Activated CD4-positive, alpha-beta T cell treated with anti-CD3 and anti-CD28 coated beads, Interleukin-2, amount 50 U/mL, for 1 hour (primary cell): ENCODE results near the gene RSAD2.
"Not testable (repeated sequence)": the region's sequence is repeated elsewhere in the genome, so short reads cannot be mapped to it uniquely, and the experiment has no call there.

ENCODE experiments used
- DNase-seq: peaks from one replicate; pipeline ENCODE4 v3.0.0-alpha.2; 2020

Gene RSAD2

GRCh38 chr2:6864923-6865345, 12.6 kb upstream of the RSAD2 start:
- DNase-seq: peak; percentile 20

DNA sequence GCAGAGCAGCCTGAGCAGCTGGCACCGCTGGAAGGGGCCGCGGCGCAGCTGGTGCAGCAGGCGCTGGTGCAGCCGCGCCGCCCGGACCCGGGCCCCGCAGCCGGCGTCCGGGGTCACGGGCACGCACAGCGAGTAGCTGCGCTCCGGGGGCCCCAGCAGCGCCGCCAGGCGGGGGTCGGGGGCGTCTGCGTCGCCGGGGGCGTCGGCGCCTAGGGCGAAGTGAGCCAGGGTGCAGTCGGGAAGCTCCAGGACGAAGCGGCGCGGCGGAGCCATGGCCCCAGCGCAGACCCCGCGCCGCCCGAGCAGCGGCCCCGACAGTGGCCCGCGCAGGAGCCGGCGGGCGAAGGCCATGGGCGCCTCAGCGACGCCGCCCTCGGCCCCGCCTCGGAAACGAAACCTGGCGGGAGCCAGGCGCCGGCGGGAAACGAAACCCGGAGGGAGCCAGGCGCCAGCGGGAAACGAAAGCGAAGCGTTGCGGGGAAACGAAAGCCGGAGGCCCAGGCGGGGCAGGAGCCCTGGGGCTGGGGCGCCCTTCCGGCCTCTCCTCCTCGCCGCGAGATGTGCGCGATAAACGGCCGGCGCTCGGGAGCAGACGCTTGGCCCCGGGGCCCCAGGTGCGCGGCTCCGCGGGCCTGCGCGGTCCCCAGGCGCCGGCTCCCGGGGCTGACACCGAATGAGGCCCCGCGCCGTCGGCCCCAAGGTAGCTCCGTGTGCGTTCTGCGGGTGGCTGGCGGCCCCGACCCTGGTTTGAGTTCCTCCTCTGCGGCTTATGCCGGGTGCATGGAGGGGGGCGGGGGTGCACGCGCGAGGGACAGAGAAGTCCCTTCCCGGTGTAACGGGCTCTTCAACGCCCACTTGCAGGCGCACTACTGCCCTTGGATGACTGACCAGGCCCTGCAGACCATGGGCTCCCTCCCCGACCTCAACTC, 12.0 kb upstream of the RSAD2 start, which contains the start of gene CMPK2:
Gene CMPK2 (minus strand): TSS at position 562 of the 929 bp plus-strand sequence. CDS start 211 bp downstream, at position 351.
- peak; percentile 68 for DNase-seq

DNA sequence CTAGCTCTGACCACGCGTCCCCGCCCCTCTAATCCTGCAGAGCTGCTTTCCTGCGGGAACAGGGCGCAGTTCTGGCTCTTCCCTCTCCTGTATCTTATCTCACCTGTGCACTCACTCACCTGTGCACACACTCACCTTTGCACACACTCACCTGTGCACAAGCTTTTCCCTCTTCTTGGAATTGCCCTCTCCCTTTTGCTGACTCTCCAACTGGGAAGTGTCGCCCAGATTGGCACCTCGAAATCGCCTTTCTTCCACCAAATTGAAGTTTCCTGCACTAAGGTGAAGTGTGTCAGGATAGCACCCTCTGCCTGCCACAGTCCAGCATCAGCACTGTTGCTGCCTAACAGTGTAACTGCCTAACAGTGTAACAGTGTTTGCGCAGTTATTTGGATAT, 11.3 kb upstream of the RSAD2 start:
- peak; percentile 21 for DNase-seq

- no peak for DNase-seq
Observed at GRCh38 chr2:6866982-6867381, 10.6 kb upstream of the RSAD2 start.

DNA sequence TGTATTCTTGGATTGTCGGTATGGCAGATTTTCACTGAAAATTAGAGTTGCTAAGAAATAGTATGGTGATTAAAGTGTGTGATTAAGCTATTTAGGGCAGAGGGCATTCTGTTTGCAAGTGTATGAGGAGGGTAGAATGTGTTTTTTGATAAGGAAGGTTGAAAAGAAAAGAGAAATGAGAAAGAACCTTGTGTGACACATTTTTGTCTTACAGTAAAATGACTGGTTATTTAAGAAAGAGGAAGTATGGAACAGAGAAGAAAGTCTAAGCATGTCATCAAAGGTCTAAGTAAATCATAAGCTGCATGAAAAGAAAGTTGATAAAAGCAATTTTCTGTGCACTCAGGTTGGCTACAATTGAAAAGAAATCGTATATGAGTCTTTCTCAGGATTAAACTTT, 5.2 kb upstream of the RSAD2 start:
- no peak for DNase-seq

GRCh38 chr2:6874032-6874431, 3.5 kb upstream of the RSAD2 start:
- DNase-seq: no peak

DNA sequence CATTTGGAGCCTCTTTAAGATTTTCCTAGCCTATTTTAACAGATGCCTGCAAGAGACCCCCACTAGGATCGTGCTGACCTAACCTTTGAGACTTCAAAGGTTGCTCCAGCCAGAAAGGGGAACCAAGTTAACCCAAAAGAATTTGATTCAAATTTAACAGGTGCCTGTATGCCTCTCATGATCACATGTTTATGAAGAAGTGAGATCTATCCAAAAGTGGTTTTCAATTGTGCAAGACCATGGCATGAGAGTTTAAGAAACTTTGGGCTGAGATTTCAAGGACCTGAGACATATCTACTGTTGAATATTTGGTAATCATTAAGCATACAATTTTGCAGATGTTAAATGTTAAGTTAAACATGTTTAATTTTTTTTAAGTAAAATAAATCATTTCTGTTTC, 1.3 kb upstream of the RSAD2 start:
- no peak for DNase-seq

GRCh38 chr2:6878549-6878948, 972 bp downstream of the RSAD2 start:
- DNase-seq: no peak

DNA sequence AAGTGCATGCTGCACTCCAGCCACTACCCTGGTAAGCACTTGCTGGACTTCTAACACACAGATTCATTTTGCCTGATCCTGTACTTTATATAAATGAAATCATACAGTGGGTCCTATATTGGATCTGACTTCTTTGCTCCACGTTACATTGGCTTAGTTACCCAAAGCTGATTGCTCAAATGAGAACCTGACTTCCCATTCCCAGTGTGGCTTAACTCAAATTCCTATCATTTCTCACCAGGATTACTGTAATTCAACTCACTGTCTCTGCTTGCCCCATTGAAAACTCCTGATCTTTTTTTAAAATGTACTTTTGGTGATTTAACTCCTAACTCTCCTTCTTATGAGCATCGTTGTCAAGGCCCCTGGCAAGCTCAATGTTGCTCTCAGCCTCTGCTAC, 1.4 kb downstream of the RSAD2 start:
- no peak for DNase-seq

DNA sequence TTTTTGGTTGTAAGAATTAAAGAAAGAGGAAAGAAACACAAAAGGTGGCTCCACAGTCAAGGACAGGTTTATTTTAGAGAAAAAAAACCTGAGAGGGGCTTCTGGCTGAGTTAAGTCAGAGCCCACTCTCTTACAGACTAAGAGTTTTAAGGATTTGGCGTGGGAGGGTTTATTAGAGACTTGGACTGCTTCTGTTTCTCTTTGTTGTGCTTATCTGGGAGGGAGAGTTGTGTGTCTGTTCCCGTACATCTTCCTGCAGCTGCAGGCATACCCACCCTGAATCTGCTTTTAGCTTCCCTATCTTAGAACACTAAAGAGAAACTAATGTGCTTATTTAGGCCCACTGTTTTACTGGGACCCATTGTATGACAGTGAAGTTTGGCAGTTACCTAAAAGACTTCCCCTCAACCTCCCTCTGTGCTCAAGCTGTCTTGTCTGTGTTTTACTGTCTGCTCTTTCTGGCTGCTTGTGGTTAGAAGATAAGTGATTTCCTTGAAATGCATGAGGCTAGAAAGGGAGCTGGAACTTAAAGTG, 2.7 kb downstream of the RSAD2 start:
- no peak for DNase-seq

- no peak for DNase-seq
Observed at GRCh38 chr2:6881046-6881445, 3.5 kb downstream of the RSAD2 start.

DNA sequence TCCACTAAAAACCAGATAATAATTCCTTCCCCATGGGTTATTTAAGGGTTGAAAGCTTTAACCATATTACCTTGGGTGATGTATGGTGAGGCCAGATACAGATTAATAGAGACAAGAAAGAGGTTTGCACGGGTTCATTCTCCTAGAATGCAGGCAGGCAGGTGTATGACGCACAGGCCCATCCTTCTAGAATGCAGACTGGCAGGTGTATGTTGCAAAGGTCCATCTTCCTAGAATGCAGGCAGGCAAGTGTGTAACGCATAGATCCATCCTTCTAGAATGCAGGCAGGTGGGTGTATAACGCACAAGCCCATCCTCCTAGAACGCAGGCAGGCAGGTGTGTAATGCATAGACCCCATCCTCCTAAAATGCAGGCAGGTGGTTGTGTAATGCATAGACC, 3.9 kb downstream of the RSAD2 start:
- no peak for DNase-seq

DNA sequence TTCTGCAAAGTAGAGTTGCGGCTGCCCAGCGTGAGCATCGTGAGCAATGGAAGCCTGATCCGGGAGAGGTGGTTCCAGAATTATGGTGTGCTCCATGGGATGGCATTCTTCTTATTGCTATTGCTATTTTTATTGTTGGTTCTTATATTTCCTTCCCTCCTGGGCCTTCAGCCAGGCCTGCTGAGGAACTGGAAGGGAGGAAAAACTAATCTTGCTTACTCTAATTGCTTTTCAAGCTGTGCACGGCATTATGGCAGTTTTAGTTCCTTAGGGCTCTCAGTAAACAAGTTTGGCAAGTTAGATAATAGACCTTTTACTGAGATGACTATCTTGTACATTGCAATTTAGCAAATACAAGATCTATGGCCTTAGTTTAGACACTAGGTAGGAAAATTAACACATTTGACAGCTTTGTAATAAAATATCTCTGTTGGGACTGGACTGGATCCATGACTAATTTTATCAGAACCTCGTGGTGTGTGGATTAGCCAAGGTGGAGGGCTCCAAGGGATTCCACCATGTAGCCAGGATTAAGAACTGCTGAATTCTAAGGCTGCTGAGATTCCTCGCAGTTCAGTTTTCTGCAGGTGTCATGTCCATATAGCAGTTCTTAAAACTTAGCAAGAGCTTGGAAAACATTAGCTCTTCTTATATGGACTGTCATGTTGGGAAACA, 6.0 kb downstream of the RSAD2 start:
- DNase-seq: no peak

DNA sequence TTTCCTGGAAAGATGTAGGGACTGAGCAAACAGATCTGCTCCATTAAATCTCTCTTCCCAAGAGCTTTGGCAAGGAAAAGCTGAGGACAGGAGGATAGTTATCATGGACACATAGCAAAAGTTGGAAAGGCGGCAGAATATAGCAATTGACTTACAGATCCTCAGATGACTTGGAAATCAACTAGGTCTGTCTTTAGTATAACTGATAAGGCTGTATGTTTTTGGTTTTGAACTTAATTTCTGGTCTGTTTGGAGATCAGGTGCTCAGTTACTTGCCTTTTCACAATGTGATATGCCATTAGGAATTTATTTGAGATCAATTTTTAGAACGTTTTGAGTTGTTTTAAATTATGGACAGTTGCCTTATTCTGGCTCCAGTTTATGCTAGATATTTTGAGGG, 8.0 kb downstream of the RSAD2 start:
- no peak for DNase-seq

DNA sequence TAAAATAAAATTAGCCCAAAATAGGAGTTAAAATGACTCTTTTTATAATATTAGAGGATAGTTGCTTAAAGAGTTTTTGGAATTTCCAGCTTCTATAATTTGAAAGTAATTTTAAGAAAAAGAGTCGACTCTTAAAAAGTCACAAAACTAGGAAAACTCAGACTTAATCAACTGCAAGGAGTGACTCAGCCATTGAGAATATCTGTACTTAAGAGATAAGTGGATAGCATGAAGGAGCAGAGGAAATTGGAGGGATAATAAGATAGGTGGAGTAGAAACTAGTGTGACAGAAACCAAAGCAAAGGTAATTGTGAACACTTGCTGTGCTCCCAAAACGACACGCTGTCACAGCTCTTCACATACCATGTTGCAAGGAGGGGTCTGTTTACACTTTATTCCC, 8.4 kb downstream of the RSAD2 start:
- DNase-seq: no peak

GRCh38 chr2:6887751-6888192, 10.2 kb downstream of the RSAD2 start:
- DNase-seq: no peak

GRCh38 chr2:6888724-6889123, 11.1 kb downstream of the RSAD2 start:
- DNase-seq: no peak

GRCh38 chr2:6893876-6894482, 16.4 kb downstream of the RSAD2 start:
- DNase-seq: no peak

DNA sequence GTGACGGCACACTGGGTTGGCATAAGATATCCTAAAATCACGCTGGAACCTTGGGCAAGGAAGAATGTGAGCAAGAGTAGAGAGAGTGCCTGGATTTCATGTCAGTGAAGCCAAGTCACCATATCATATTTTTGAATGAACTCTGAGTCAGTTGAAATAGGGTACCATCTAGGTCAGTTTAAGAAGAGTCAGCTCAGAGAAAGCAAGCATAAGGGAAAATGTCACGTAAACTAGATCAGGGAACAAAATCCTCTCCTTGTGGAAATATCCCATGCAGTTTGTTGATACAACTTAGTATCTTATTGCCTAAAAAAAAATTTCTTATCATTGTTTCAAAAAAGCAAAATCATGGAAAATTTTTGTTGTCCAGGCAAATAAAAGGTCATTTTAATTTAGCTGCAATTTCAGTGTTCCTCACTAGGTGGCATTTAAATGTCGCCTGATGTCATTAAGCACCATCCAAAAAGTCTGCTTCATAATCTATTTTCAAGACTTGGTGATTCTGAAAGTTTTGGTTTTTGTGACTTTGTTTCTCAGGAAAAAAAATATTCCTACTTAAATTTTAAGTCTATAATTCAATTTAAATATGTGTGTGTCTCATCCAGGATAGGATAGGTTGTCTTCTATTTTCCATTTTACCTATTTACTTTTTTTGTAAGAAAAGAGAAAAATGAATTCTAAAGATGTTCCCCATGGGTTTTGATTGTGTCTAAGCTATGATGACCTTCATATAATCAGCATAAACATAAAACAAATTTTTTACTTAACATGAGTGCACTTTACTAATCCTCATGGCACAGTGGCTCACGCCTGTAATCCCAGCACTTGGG, 19.6 kb downstream of the RSAD2 start:
- no peak for DNase-seq

DNA sequence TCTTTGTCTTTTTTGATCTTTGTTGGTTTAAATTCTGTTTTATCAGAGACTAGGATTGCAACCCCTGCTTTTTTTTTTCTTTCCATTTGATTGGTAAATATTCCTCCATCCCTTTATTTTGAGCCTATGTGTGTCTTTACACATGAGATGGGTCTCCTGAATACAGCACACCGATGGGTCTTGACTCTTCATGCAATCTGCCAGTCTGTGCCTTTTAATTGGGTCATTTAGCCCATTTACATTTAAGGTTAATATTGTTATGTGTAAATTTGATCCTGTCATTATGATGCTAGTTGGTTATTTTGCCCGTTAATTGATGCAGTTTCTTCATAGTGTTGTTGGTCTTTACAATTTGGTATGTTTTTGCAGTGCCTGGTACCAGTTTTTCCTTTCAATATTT, 25.0 kb downstream of the RSAD2 start:
- DNase-seq: not testable (repeated sequence)

DNA sequence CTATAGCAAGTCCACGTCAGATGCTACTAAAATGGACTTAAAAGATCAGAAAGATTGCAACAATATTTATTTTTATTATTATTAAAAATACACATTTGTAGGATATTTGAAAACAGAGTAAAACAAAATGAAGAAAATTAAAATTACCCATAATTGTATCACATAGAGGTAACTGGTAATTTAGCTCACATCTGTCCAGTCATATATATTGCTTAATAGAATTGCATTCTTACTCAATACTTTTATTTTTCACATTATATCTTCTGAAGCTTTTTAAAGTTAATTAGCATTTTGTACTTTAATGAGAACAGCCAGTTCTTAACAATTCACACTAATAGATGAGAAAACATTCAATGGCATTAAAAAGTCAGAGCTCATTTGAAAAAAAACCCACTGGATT, 28.1 kb downstream of the RSAD2 start:
- DNase-seq: no peak

DNA sequence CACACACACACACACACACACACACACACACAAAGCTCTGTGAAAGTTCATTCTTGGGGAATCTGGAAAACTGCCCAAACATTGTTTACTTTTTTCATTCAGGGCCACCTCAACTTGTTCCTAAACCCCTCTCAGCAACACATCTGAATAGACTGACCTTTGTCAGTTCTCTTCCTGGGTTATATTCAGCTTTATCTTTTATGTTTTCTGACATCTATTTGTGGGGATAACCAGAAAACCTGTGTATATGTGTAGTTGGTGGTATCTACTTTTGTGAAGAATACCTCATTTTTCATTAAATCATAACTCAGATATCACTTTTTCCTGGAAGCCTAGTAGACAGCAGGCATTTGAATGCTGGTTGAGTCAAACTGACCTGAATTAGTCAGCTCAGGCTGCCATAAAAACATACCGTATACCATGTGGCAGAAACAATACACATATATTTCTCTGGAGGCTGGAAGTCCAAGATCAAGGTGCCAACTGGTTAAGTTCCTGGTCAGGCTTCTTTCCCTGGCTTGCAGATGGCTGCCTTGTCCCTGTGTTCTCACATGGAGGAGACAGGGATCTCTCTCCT, 28.7 kb downstream of the RSAD2 start:
- no peak for DNase-seq
